ENCODE results near the gene RALGPS2. TPM values are rescaled to one million over a fixed set of nuclear protein-coding genes. Genes with fewer than 3 reads are reported as not detected.

The RALGPS2 gene
- total RNA-seq, 5 donors from 2014 or later (not counting 1 experiment from before 2014, with no cell fraction given) = 11.2 to 17.5 (median 12.4) TPM

DNA sequence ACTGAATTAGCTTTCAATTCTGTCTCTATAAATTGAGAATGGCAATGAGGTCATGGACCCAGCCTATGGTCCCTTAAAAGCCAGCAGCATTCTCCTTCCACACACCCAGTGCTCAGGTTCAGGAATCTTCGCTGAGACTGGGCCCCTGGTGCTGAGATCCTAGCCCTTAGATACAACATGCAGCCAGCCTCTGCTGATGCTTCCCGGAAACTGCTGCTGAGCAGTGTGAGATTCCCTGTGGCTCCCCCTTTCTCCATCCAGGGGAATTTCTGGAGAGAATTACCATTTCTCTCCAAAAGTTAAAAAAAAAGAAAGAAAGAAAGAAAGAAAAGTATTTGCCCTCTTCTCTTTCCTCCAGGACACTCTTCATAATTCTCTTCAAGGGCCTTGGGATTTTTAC, 31.7 kb upstream of the RALGPS2 start:
- ATAC-seq (replicated peaks in 1 of 4) = no peak
- CTCF ChIA-PET = interaction anchor here in 1 of 2 donors (0.7 kb wide), 1 partner anchor 24 kb away, joined by 3 read pairs; no protein-coding TSS in a partner anchor
- H3K27me3 ChIP-seq (replicated peaks in 1 of 2; ENCODE audit: control insufficient read depth in 2 of 2, extremely low read depth in 1 of 2, insufficient read depth in 2 of 2, low read length in 1 of 2) = no peaks in the 10 kb centered on the region

DNA sequence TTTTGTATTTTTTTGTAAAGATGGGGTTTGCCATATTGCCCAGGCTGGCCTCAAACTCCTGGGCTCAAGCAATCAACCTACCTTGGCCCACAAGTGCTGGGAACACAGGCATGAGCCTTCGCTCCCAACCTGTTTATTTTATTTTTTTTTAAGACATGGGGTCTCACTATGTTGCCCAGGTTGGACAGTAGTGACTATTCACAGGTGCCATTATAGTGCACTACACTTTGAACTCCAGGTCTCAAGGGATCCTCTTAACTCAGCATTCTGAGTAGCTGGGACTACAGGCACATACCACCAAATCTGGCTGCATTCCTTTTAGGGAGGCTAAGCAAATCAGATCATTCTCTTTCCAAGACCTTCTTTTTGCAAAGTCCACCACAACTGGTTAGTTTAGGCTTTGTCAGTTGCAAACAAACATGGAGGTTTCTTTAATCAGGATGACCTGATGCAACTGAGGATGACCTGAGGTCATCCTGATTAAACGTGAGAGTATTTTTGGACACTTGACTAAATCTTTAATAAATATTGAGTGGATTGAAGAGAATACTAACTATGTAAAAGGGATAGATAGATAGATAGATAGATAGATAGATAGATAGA, 30.0 kb upstream of the RALGPS2 start:
- no CpG with 5 or more reads among the region's 2 CpGs for WGBS (ENCODE audit: insufficient coverage)
- Histone ChIP-seq H3K36me3 (ENCODE audit: control insufficient read depth in 2 of 2, extremely low read depth in 1 of 2, insufficient read depth in 1 of 2, low read length in 1 of 2) (no peaks in the 10 kb centered on the region), H3K27ac (ENCODE audit: low read length) (no peak overlapping the region), H3K27me3 (replicated peaks in 1 of 2; ENCODE audit: control insufficient read depth in 2 of 2, extremely low read depth in 1 of 2, insufficient read depth in 2 of 2, low read length in 1 of 2) (no peaks in the 10 kb centered on the region), H3K9me3 (no peaks in the 10 kb centered on the region), H3K4me1 (ENCODE audit: control insufficient read depth in 1 of 2, extremely low read depth in 1 of 2, insufficient read depth in 2 of 2, low read length in 2 of 2) (no peaks in the 10 kb centered on the region), H3K4me3 (ENCODE audit: control insufficient read depth in 1 of 2, extremely low read depth in 1 of 2, low read length in 1 of 2) (no peak overlapping the region)
- Mint-ChIP-seq H3K4me3 (no peak overlapping the region), H3K9me3 (no peaks in the 10 kb centered on the region), H3K4me1 (no peaks in the 10 kb centered on the region), H3K27me3 (peaks cover 0 to under 1% of the 10 kb centered on the region in 2 donors), H3K27ac (no peak overlapping the region), H3K36me3 (no peaks in the 10 kb centered on the region)
- DNase-seq (no peak), ATAC-seq (replicated peaks in 1 of 4) (no peak)
- CTCF ChIA-PET = no interaction called here
- POLR2A ChIA-PET = no interaction called here

More for the DNA sequence above, 31.7 kb upstream of the RALGPS2 start:
- Mint-ChIP-seq H3K4me3 (no peak overlapping the region), H3K27ac (no peak overlapping the region), H3K36me3 (no peaks in the 10 kb centered on the region), H3K27me3 (no peaks in the 10 kb centered on the region), H3K9me3 (no peaks in the 10 kb centered on the region), H3K4me1 (no peaks in the 10 kb centered on the region)
- POLR2A ChIA-PET = no interaction called here
- Histone ChIP-seq H3K4me1 (ENCODE audit: control insufficient read depth in 1 of 2, extremely low read depth in 1 of 2, insufficient read depth in 2 of 2, low read length in 2 of 2) (no peaks in the 10 kb centered on the region), H3K36me3 (ENCODE audit: control insufficient read depth in 2 of 2, extremely low read depth in 1 of 2, insufficient read depth in 1 of 2, low read length in 1 of 2) (no peaks in the 10 kb centered on the region), H3K4me3 (ENCODE audit: control insufficient read depth in 1 of 2, extremely low read depth in 1 of 2, low read length in 1 of 2) (no peak overlapping the region), H3K27ac (ENCODE audit: low read length) (no peak overlapping the region), H3K9me3 (no peaks in the 10 kb centered on the region)
- DNase-seq = no peak
- 88% methylated on average over 2 of the region's 2 CpGs for WGBS (ENCODE audit: insufficient coverage)

DNA sequence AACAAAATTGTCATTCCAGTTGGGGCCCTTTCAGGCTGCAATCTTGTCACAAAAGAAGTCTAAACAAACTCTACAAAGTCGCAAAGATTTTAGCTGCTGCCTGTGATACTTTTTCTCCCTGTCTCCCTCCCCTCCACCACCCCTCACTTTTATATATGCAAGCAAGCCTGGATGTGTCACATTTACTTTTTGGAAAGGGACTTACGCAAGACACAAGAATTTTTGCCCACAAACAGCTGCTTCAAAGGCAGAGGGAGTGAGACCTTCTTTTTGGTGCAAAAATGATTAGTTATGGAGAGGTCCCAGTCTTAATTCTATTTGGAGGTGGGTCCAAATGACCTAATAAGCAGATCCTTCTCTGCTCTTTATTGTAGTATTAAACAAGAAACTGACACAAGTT, 22.9 kb upstream of the RALGPS2 start:
- H3K4me1 Mint-ChIP-seq = no peaks in the 10 kb centered on the region
- H3K27me3 Mint-ChIP-seq = peaks cover 12 to 14% of the 10 kb centered on the region in 2 donors
- ChIA-PET CTCF (interaction anchor here in 1 of 2 donors (0.5 kb wide), 1 partner anchor 49 kb away, joined by 3 read pairs; no protein-coding TSS in a partner anchor), POLR2A (no interaction called here)
- no peak overlapping the region for H3K27ac Mint-ChIP-seq
- 89% methylated on average over 1 of the region's 2 CpGs for WGBS (ENCODE audit: insufficient coverage)
- no peaks in the 10 kb centered on the region for H3K36me3 Mint-ChIP-seq
- no peaks in the 10 kb centered on the region for H3K4me1 ChIP-seq (ENCODE audit: control insufficient read depth in 1 of 2, extremely low read depth in 1 of 2, insufficient read depth in 2 of 2, low read length in 2 of 2)
- no peak for ATAC-seq (replicated peaks in 1 of 4)
- no peaks in the 10 kb centered on the region for H3K9me3 ChIP-seq
- no peak overlapping the region for H3K27ac ChIP-seq (ENCODE audit: low read length)
- H3K9me3 Mint-ChIP-seq = no peaks in the 10 kb centered on the region
- H3K36me3 ChIP-seq (ENCODE audit: control insufficient read depth in 2 of 2, extremely low read depth in 1 of 2, insufficient read depth in 1 of 2, low read length in 1 of 2) = no peaks in the 10 kb centered on the region
- no peak overlapping the region for H3K4me3 Mint-ChIP-seq
- DNase-seq = no peak
- no peaks in the 10 kb centered on the region for H3K27me3 ChIP-seq (replicated peaks in 1 of 2; ENCODE audit: control insufficient read depth in 2 of 2, extremely low read depth in 1 of 2, insufficient read depth in 2 of 2, low read length in 1 of 2)
- H3K4me3 ChIP-seq (ENCODE audit: control insufficient read depth in 1 of 2, extremely low read depth in 1 of 2, low read length in 1 of 2) = no peak overlapping the region

DNA sequence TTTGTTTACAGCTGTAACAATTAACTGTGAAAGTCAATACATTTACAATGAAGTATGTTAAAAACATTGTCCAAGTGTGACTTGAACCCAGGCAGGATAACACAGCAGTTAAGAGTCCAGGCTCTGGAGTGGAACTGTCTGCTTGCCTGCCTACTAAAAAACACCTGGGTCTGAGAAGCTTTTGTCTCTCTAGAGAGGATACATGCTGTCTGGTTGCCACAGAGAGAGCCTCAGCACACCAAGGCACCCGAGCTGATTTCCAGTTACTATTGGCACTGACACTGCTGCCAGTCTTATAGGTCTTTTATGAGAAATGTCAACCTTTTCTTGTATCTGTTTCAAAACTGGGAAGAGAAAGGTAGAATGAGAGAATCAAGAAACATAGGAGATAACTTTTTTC, 20.2 kb upstream of the RALGPS2 start:
- Histone ChIP-seq H3K4me1 (ENCODE audit: control insufficient read depth in 1 of 2, extremely low read depth in 1 of 2, insufficient read depth in 2 of 2, low read length in 2 of 2) (no peaks in the 10 kb centered on the region), H3K4me3 (ENCODE audit: control insufficient read depth in 1 of 2, extremely low read depth in 1 of 2, low read length in 1 of 2) (no peak overlapping the region), H3K27ac (ENCODE audit: low read length) (no peak overlapping the region), H3K36me3 (ENCODE audit: control insufficient read depth in 2 of 2, extremely low read depth in 1 of 2, insufficient read depth in 1 of 2, low read length in 1 of 2) (no peaks in the 10 kb centered on the region), H3K27me3 (replicated peaks in 1 of 2; ENCODE audit: control insufficient read depth in 2 of 2, extremely low read depth in 1 of 2, insufficient read depth in 2 of 2, low read length in 1 of 2) (no peaks in the 10 kb centered on the region), H3K9me3 (no peaks in the 10 kb centered on the region)
- Mint-ChIP-seq H3K4me1 (no peaks in the 10 kb centered on the region), H3K27ac (no peak overlapping the region), H3K36me3 (no peaks in the 10 kb centered on the region), H3K4me3 (no peak overlapping the region), H3K9me3 (no peaks in the 10 kb centered on the region), H3K27me3 (peaks cover 15 to 24% of the 10 kb centered on the region in 2 donors)
- DNase-seq (no peak), ATAC-seq (replicated peaks in 1 of 4) (no peak)
- CTCF ChIA-PET = no interaction called here
- 40% methylated on average over 1 of the region's 1 CpG for WGBS (ENCODE audit: insufficient coverage)
- POLR2A ChIA-PET = no interaction called here

DNA sequence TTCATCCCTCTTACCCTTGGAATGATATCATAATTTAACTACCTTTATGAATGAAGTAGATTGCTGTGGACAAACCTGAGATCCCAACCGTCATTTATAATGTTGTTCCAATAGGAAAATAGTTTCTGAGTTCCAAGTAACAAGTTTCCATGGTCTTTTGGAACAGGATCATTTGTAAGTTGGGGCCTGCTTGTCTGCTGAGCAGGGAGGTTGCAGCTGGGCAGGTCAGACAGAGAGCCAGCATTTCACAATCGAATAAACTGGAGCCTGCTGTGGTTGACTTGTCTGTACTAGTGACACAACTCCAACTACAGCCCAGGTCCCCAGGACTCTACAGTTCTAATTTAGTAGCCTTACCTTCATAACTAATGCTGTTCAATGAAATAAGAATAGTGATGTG, 18.6 kb upstream of the RALGPS2 start:
- peaks cover 17 to 32% of the 10 kb centered on the region in 2 donors for H3K27me3 Mint-ChIP-seq

DNA sequence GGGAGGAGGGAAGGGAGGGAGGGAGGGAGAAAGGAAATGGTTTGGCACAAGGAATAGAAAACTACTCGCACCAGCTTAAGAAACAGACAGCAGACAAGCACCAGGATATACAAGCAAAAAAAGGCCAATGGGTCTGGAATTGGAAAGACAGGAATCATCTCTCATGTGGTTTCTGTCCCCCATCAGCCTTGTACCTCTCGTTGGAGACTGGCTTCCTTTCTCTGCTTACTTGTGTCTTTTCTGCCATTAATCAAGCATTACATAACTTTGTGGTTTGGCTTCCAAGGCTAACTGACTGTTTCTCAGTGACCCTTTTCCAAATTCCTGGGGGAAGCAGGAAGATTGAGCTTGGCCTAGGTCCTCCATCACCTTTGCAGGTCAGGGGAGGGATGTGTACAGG, 11.8 kb upstream of the RALGPS2 start:
- Histone ChIP-seq H3K4me3 (ENCODE audit: control insufficient read depth in 1 of 2, extremely low read depth in 1 of 2, low read length in 1 of 2) (no peak overlapping the region), H3K9me3 (no peaks in the 10 kb centered on the region), H3K4me1 (ENCODE audit: control insufficient read depth in 1 of 2, extremely low read depth in 1 of 2, insufficient read depth in 2 of 2, low read length in 2 of 2) (no peaks in the 10 kb centered on the region), H3K27ac (ENCODE audit: low read length) (no peak overlapping the region), H3K36me3 (ENCODE audit: control insufficient read depth in 2 of 2, extremely low read depth in 1 of 2, insufficient read depth in 1 of 2, low read length in 1 of 2) (no peaks in the 10 kb centered on the region), H3K27me3 (replicated peaks in 1 of 2; ENCODE audit: control insufficient read depth in 2 of 2, extremely low read depth in 1 of 2, insufficient read depth in 2 of 2, low read length in 1 of 2) (peaks cover 0 to 3% of the 10 kb centered on the region in 2 experiments)
- no peaks in the 10 kb centered on the region for H3K9me3 Mint-ChIP-seq
- ChIA-PET POLR2A (interaction anchor here in 1 of 2 donors (0.6 kb wide), 1 partner anchor 91 kb away, joined by 4 read pairs; no protein-coding TSS in a partner anchor), CTCF (interaction anchor here in 1 of 2 donors (0.7 kb wide), 1 partner anchor 55 kb away, joined by 5 read pairs; no protein-coding TSS in a partner anchor)
- no peak for DNase-seq
- H3K4me1 Mint-ChIP-seq = no peaks in the 10 kb centered on the region
- H3K4me3 Mint-ChIP-seq = no peak overlapping the region
- no peak for ATAC-seq (replicated peaks in 1 of 4)
- 17% methylated on average over 1 of the region's 2 CpGs for WGBS (ENCODE audit: insufficient coverage)
- no peak overlapping the region for H3K27ac Mint-ChIP-seq
- no peaks in the 10 kb centered on the region for H3K36me3 Mint-ChIP-seq
- H3K27me3 Mint-ChIP-seq = peaks cover 12 to 22% of the 10 kb centered on the region in 2 donors

More for the DNA sequence above, 18.6 kb upstream of the RALGPS2 start:
- Histone ChIP-seq H3K36me3 (ENCODE audit: control insufficient read depth in 2 of 2, extremely low read depth in 1 of 2, insufficient read depth in 1 of 2, low read length in 1 of 2) (no peaks in the 10 kb centered on the region), H3K4me1 (ENCODE audit: control insufficient read depth in 1 of 2, extremely low read depth in 1 of 2, insufficient read depth in 2 of 2, low read length in 2 of 2) (no peaks in the 10 kb centered on the region), H3K27ac (ENCODE audit: low read length) (no peak overlapping the region), H3K9me3 (no peaks in the 10 kb centered on the region), H3K27me3 (replicated peaks in 1 of 2; ENCODE audit: control insufficient read depth in 2 of 2, extremely low read depth in 1 of 2, insufficient read depth in 2 of 2, low read length in 1 of 2) (no peaks in the 10 kb centered on the region), H3K4me3 (ENCODE audit: control insufficient read depth in 1 of 2, extremely low read depth in 1 of 2, low read length in 1 of 2) (no peak overlapping the region)
- DNase-seq (no peak), ATAC-seq (replicated peaks in 1 of 4) (no peak)
- H3K4me1 Mint-ChIP-seq = no peaks in the 10 kb centered on the region
- ChIA-PET CTCF (no interaction called here), POLR2A (no interaction called here)
- H3K4me3 Mint-ChIP-seq = no peak overlapping the region
- WGBS (ENCODE audit: insufficient coverage) = no CpG with 5 or more reads among the region's 2 CpGs
- no peaks in the 10 kb centered on the region for H3K36me3 Mint-ChIP-seq
- H3K9me3 Mint-ChIP-seq = no peaks in the 10 kb centered on the region
- no peak overlapping the region for H3K27ac Mint-ChIP-seq

Data from T-cell (primary cell).